Measurements from ENCODE around the gene HINT3.

The HINT3 gene

GRCh38 chr6:125985522-125985921 is 29.0 kb downstream of the HINT3 start:
- Histone ChIP-seq H3K79me2 (ENCODE audit: insufficient read depth, low read depth) (no peaks in the 10 kb centered on the region), H3K4me3 (IDR thresholded peaks at IDR 0.05; ENCODE audit: insufficient read depth, low read depth, low read length) (no peak overlapping the region), H3K27ac (no peak overlapping the region), H3K27me3 (ENCODE audit: insufficient read depth, low read depth) (no peaks in the 10 kb centered on the region), H2AFZ (ENCODE audit: low read depth) (peak overlapping the region; percentile 79; the same call in 1 of the 2 replicates), H3K4me1 (ENCODE audit: low read depth, poor library complexity, severe bottlenecking) (no peaks in the 10 kb centered on the region), H3K4me2 (peak overlapping the region; percentile 64), H3K9ac (no peak overlapping the region; the same call in 1 of the 2 replicates), H4K20me1 (ENCODE audit: insufficient read depth) (no peaks in the 10 kb centered on the region), H3K36me3 (ENCODE audit: insufficient read depth) (no peaks in the 10 kb centered on the region)
- TF ChIP-seq CTCF (conservative IDR thresholded peaks at IDR 0.05; ENCODE audit: low read depth, low read length), result no peak

GRCh38 chr6:125985979-125986300 is 29.4 kb downstream of the HINT3 start:
- Histone ChIP-seq H4K20me1 (ENCODE audit: insufficient read depth) (no peaks in the 10 kb centered on the region), H3K27me3 (ENCODE audit: insufficient read depth, low read depth) (no peaks in the 10 kb centered on the region), H3K36me3 (ENCODE audit: insufficient read depth) (no peaks in the 10 kb centered on the region), H2AFZ (ENCODE audit: low read depth) (peak overlapping the region; percentile 79), H3K27ac (no peak overlapping the region), H3K4me1 (ENCODE audit: low read depth, poor library complexity, severe bottlenecking) (no peaks in the 10 kb centered on the region), H3K4me3 (IDR thresholded peaks at IDR 0.05; ENCODE audit: insufficient read depth, low read depth, low read length) (no peak overlapping the region), H3K9ac (peak overlapping the region; percentile 39; the same call in 1 of the 2 replicates), H3K79me2 (ENCODE audit: insufficient read depth, low read depth) (no peaks in the 10 kb centered on the region), H3K4me2 (peak overlapping the region; percentile 64)
- no peak for TF ChIP-seq CTCF (conservative IDR thresholded peaks at IDR 0.05; ENCODE audit: low read depth, low read length)

GRCh38 chr6:125986301-125987025 is 29.9 kb downstream of the HINT3 start, which contains the start of gene TRMT11:
TRMT11 (plus strand) TSS chr6:125986540; CDS start chr6:125986551, 11 bp downstream.
- Histone ChIP-seq H3K4me3 (IDR thresholded peaks at IDR 0.05; ENCODE audit: insufficient read depth, low read depth, low read length) (no peak within 1 kb of the TSS), H3K4me2 (peak within 1 kb of the TSS; percentile 64), H4K20me1 (ENCODE audit: insufficient read depth) (no peaks in the 10 kb centered on the region), H3K9ac (peak within 1 kb of the TSS; percentile 39; the same call in 1 of the 2 replicates), H3K27ac (no peak within 1 kb of the TSS), H3K27me3 (ENCODE audit: insufficient read depth, low read depth) (no peaks in the 10 kb centered on the region), H3K4me1 (ENCODE audit: low read depth, poor library complexity, severe bottlenecking) (no peaks in the 10 kb centered on the region), H3K36me3 (ENCODE audit: insufficient read depth) (no peaks in the 10 kb centered on the region), H3K79me2 (ENCODE audit: insufficient read depth, low read depth) (no peaks in the 10 kb centered on the region), H2AFZ (ENCODE audit: low read depth) (peak within 1 kb of the TSS; percentile 79)
- no peak for TF ChIP-seq CTCF (conservative IDR thresholded peaks at IDR 0.05; ENCODE audit: low read depth, low read length)

GRCh38 chr6:125987026-125987617 is 30.6 kb downstream of the HINT3 start:
- H3K27ac ChIP-seq, result no peak overlapping the region
- H2AFZ ChIP-seq (ENCODE audit: low read depth), result peak overlapping the region; percentile 79; the same call in 1 of the 2 replicates
- no peaks in the 10 kb centered on the region for H3K79me2 ChIP-seq (ENCODE audit: insufficient read depth, low read depth)
- H3K4me3 ChIP-seq (IDR thresholded peaks at IDR 0.05; ENCODE audit: insufficient read depth, low read depth, low read length), result no peak overlapping the region
- H3K4me2 ChIP-seq, result peak overlapping the region; percentile 64; the same call in 1 of the 2 replicates
- H3K27me3 ChIP-seq (ENCODE audit: insufficient read depth, low read depth), result no peaks in the 10 kb centered on the region
- H3K36me3 ChIP-seq (ENCODE audit: insufficient read depth), result no peaks in the 10 kb centered on the region
- H3K4me1 ChIP-seq (ENCODE audit: low read depth, poor library complexity, severe bottlenecking), result no peaks in the 10 kb centered on the region
- no peak overlapping the region for H3K9ac ChIP-seq
- no peaks in the 10 kb centered on the region for H4K20me1 ChIP-seq (ENCODE audit: insufficient read depth)
- no peak for TF ChIP-seq CTCF (conservative IDR thresholded peaks at IDR 0.05; ENCODE audit: low read depth, low read length)
